HG03521 (cell line): ENCODE measurements around the gene GOSR1.
"Not testable (repeated sequence)": the region's sequence is repeated elsewhere in the genome, so short reads cannot be mapped to it uniquely, and the experiment has no call there.

Experiments
- ATAC-seq: cut with Tn5 transposase; IDR thresholded peaks from one replicate; pipeline ENCODE4 v1.9.1; 2021; ENCODE audit warnings: mild to moderate bottlenecking, moderate library complexity; ENCODE audit not compliant: unreplicated experiment

GOSR1 gene

GRCh38 chr17:30560117-30561026, 83.2 kb downstream of the GOSR1 start:
- not testable (repeated sequence) for ATAC-seq

DNA sequence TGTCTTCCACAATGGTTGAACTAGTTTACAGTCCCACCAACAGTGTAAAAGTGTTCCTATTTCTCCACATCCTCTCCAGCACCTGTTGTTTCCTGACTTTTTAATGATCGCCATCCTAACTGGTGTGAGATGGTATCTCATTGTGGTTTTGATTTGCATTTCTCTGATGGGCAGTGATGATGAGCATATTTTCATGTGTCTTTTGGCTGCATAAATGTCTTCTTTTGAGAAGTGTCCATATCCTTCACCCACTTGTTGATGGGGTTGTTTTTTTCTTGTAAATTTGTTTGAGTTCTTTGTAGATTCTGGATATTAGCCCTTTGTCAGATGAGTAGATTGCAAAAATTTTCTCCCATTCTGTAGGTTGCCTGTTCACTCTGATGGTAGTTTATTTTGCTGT, 84.6 kb downstream of the GOSR1 start:
- ATAC-seq = not testable (repeated sequence)

DNA sequence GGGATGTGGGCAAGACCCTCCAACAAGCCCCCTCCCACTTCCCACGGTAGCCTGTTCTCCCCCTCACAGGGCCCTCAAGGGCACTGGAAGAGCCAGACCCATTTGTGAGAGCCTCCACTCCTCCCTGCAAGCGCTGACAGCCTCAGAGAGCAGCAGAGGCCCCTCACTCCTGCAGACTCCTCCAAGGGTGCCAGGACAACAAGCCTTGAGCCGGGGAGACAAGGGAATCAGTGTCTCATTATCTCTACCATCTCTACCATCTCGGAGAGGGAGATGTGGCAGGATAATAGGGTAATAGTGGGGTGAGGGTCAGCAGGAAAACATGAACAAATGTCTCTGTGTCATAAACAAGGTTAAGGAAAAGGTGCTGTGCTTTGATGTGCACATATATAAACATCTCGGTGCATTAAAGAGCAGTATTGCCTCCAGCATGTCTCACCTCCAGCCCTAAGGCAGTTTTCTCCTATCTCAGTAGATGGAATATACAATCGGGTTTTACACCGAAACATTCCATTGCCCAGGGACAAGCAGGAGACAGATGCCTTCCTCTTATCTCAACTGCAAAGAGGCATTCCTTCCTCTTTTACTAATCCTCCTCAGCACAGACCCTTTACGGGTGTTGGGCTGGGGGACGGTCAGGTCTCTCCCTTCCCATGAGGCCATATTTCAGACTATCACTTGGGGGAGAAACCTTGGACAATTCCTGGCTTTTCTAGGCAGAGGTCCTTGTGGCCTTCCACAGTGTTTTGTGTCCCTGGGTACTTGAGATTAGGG, 86.1 kb downstream of the GOSR1 start:
- not testable (repeated sequence) for ATAC-seq

DNA sequence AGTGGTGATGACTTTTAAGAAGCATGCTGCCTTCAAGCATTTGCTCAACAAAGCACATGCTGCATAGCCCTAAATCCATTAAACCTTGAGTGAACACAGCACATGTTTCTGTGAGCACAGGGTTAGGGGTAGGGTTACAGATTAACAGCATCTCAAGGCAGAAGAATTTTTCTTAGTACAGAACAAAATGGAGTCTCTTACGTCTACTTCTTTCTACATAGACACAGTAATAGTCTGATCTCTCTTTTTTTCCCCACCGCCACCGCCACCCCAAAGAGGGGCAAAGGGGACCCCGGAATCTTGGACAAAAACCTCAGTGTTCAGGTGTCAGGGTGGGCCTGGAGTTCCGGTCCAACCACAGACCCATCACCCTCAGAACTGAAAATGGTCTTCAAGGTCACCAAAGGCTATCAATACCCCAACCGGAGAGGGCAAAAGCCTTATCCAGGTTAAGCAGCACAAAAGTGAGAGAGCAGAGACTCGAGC, 86.7 kb downstream of the GOSR1 start:
- not testable (repeated sequence) for ATAC-seq

DNA sequence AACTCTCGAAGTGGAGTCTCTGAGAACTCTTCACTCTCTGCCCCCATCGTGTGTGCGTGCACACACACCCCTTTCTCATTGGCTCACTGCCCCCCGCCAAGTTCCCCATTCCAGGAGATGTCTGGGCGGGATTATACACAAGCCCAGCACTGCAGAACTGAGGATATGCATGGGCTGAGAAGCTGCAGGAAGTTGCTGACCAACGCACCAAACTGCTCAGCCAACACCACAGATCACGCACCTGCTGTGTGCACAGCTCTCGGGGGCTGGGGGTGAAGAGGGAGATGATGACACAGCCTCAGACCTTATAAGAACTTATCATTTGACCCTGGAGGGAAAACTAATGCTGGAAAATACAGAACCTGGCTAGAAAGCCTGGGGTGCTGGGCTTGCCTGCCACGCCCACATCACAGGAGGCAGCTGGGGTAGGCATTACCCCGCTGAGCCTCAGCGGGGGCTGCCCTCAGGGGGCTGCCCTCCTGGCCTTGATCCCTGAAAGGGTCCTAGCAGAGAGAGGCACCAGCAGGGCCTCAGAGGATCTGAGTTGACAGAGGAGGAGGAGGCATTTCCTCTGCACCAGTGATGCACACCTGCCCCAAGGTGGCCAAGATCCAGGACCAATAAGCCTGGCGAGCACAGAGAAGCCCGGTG, 87.3 kb downstream of the GOSR1 start:
- not testable (repeated sequence) for ATAC-seq

GRCh38 chr17:30565073-30565935, 88.1 kb downstream of the GOSR1 start:
- ATAC-seq = no peak

- ATAC-seq = not testable (repeated sequence)
Observed at GRCh38 chr17:30566104-30566503, 88.9 kb downstream of the GOSR1 start.

- ATAC-seq = not testable (repeated sequence)
Observed at GRCh38 chr17:30566516-30567225, 89.5 kb downstream of the GOSR1 start.

- ATAC-seq = no peak
Observed at GRCh38 chr17:30567231-30568116, 90.3 kb downstream of the GOSR1 start.

DNA sequence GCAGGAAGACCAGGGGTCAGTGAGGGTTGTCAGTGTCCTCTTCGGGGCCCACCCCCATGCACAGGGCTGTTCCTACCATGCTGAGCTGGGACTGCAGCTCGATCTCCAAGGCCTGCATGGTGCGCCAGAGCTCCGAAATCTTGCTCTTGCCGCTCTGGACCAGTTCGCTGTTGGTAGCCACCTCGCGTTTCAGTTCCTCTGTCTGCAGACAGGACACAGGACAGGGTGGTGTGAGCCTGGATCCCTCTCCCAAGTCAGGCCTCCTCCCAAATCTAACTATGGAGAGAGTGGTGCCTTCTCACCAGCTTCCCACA, 90.9 kb downstream of the GOSR1 start:
- ATAC-seq = no peak

DNA sequence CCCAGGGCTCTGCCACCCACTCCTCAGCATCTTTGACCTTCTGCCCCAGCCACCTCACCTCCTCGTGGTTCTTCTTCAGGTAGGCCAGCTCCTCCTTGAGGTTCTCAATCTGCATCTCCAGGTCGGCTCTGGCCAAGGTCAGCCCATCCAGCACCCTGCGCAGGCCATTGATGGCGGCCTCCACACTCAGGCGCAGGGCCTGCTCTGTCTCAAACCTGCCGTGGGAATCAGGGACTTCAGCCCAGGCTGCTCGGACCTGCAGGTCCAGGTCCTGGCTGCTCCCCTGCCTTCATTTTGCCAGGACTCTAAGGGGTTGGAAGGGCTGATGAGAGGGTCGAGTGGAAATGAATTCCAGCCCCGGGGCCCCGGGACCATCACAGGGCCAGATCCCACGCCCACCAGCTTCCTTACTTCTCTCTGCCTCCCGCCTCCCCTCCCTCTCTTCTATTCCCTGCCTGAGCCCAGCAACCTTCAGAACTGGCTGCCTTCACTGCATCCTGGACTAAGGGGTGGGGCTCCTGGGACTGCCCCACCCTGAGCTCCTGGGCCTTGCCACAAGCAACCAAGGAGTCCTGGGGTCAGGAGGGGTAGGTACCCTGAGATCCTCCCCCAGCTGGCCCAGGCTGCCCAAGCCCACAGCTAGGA, 92.4 kb downstream of the GOSR1 start:
- not testable (repeated sequence) for ATAC-seq

- ATAC-seq = no peak
Observed at GRCh38 chr17:30570191-30570590, 93.0 kb downstream of the GOSR1 start.

DNA sequence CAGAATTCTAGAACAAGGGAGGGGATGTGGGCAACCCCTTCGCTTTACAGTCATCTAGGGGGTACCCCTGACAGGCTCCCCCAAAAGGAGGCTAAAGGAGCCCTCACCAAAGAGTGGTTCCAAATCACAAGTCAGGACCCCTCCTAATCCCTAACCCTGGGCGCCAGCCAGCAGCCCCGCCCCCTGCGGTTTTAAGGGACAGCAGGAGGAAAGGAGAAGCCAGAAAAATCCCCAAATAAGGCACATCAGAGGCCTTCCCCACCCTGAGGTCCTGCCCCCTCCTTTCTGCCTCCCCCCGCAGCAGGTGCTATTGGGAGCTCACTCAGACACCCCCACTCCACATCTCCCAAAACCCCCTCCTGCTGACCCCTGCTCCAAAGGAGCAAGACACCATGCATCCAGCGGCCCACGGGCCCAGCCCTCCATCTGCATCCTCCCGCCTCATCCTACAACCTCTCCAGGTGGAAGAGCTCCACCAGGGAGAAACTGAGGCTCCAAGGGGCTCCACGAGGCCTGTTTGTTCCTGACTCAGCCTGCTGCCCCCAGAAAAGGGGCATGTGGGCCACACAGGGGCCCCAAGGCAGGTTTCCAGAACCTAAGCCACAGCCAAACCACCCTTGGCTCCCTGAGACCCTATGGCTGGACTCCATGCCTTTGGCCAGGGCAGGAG, 93.5 kb downstream of the GOSR1 start:
- ATAC-seq = no peak

- ATAC-seq = not testable (repeated sequence)
Observed at GRCh38 chr17:30571404-30571803, 94.2 kb downstream of the GOSR1 start.

DNA sequence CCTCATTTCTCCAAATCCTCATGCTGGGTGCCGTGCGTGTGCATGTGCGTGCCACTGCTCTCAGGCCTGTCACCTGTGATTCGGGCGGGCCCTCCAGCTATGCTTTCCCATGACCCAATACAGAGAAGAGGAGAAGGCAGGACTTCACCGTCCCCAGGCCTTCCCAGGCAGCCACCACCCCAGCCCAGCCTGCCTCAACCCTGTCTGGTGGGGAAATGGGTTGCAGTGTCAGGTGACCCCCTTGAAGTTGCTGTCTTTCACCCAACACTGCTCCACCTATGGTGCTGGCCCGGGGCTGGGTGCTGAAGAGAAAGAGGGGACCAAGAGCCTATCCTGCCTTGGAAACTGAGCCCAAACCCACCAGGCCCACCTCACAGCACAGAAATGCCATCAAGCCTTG, 94.7 kb downstream of the GOSR1 start:
- no peak for ATAC-seq

- ATAC-seq = not testable (repeated sequence)
Observed at GRCh38 chr17:30572651-30573554, 95.7 kb downstream of the GOSR1 start.
